ENCODE data around the gene DPYD.

- TF ChIP-seq ZNF3 (CRISPR knock-in tag; IDR thresholded peaks at IDR 0.05) (no peak), PHF21A (IDR thresholded peaks at IDR 0.05; ENCODE audit: borderline replicate concordance, low read depth) (no peak), EP300 (IDR thresholded peaks at IDR 0.05; ENCODE audit: low read length) (no peak), CBX8 (IDR thresholded peaks at IDR 0.05; ENCODE audit: borderline replicate concordance, extremely low read depth, low read depth, low read length, poor library complexity, severe bottlenecking) (no peak), POLR2AphosphoS5 (IDR thresholded peaks at IDR 0.05; ENCODE audit: control insufficient read depth, insufficient read depth, low read depth, low read length) (no peak), POLR2A (conservative IDR thresholded peaks at IDR 0.05) (no peak)
Observed at GRCh38 chr1:97824624-97825023, 96.2 kb downstream of the DPYD start.
